Mesodermal cell (in vitro differentiated cells): ENCODE measurements around the gene PARP15.
A peak's percentile ranks its signal among the peaks of the same experiment; 100 is the strongest.
"Not testable (repeated sequence)": the region's sequence is repeated elsewhere in the genome, so short reads cannot be mapped to it uniquely, and the experiment has no call there.

Experiments used
- H3K27ac ChIP-seq: 2 replicates; pipeline ENCODE4 v1.7.0; 2013; ENCODE audit warnings: mild to moderate bottlenecking, low read depth, low read length, moderate library complexity; ENCODE audit not compliant: severe bottlenecking
- H3K36me3 ChIP-seq: 2 replicates; pipeline ENCODE4 v1.7.1; 2013; ENCODE audit warnings: mild to moderate bottlenecking, low read length, moderate library complexity; ENCODE audit not compliant: control insufficient read depth, insufficient read depth
- H3K4me1 ChIP-seq: one replicate; pipeline ENCODE4 v1.7.1; 2013; ENCODE audit warnings: mild to moderate bottlenecking, low read length; ENCODE audit not compliant: insufficient read depth, control insufficient read depth, poor library complexity, severe bottlenecking
- H3K4me3 ChIP-seq: 2 replicates; pipeline ENCODE4 v1.7.0; 2013; ENCODE audit warnings: low read length, control low read depth, mild to moderate bottlenecking; ENCODE audit not compliant: insufficient read depth, poor library complexity, severe bottlenecking; ENCODE audit errors: extremely low read depth
- H3K9me3 ChIP-seq: 2 replicates; pipeline ENCODE4 v1.7.1; 2013; ENCODE audit warnings: mild to moderate bottlenecking, low read length, moderate library complexity; ENCODE audit not compliant: control insufficient read depth
- WGBS, 2 experiments: methylation state at CpG; one replicate each; pipeline ENCODE4 v1.1.5; 2013; ENCODE audit warnings: missing lambda C conversion rate in 2 of 2; ENCODE audit not compliant: insufficient coverage in 2 of 2; 5-methylcytosine and 5-hydroxymethylcytosine counted together

Gene PARP15

DNA sequence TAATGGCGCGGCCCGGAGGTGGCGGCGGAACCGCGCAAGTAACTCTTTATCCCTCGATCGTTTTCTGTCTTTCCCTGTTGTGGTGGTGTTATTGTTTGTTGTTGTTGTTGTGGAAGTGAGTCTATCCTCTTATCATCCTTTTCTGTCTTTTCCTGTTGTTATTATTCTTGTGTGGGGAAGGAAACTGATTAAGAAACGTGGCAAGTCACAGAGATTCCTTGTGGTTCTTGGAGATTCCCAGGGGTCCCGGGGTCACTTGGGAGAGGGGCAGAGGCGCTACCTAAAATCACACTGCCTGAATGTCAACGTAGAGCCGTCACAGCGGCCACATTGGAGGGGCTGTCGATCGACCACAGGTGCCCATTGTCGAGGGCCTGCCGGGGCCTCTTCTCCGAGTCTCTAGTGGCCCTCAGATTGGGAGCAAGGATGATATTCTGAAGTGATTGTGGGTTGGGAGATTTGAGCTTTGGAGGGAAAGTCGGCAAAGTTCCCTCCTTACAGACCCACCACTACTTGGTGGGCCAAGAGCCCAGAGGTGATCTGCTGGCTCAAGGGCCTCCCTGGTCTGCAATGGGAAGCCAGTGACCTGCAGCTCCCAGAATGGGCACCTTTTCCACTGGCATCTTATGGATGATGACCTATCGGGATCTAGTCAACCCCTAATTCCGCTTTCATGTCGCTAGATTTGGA, 104.0 kb downstream of the PARP15 start:
- Histone ChIP-seq H3K4me3 (peak overlapping the region; percentile 57), H3K9me3 (no peaks in the 10 kb centered on the region), H3K36me3 (no peaks in the 10 kb centered on the region), H3K4me1 (peaks cover 7% of the 10 kb centered on the region), H3K27ac (no peak overlapping the region)
- 69 to 76% methylated on average over 10 to 13 of the region's 24 CpGs for WGBS, 2 experiments

DNA sequence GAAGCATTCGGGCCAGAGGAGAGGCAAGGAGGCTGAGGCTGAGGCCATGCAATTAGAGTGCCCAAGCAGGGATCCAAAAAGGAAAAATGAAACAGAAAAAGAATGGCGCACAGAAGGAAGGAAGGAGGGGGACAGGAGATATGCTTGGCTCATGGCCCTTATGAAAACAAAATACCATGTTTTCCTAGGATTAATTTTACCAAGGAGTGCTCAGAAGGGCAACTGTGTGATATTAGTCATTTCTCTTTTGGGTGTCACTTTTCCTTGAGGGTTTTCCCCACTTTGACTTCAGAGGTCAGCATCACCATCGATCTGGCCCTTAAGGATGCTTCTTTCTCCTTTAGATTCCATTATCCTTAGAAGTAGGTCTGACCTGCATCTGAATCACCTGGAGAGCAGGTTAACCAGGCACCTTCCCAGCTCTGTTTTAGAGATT, 104.5 kb downstream of the PARP15 start:
- Histone ChIP-seq H3K9me3 (no peaks in the 10 kb centered on the region), H3K27ac (no peak overlapping the region), H3K36me3 (no peaks in the 10 kb centered on the region), H3K4me1 (peaks cover 7% of the 10 kb centered on the region), H3K4me3 (no peak overlapping the region)
- 92 to 95% methylated on average over 2 of the region's 3 CpGs for WGBS, 2 experiments

DNA sequence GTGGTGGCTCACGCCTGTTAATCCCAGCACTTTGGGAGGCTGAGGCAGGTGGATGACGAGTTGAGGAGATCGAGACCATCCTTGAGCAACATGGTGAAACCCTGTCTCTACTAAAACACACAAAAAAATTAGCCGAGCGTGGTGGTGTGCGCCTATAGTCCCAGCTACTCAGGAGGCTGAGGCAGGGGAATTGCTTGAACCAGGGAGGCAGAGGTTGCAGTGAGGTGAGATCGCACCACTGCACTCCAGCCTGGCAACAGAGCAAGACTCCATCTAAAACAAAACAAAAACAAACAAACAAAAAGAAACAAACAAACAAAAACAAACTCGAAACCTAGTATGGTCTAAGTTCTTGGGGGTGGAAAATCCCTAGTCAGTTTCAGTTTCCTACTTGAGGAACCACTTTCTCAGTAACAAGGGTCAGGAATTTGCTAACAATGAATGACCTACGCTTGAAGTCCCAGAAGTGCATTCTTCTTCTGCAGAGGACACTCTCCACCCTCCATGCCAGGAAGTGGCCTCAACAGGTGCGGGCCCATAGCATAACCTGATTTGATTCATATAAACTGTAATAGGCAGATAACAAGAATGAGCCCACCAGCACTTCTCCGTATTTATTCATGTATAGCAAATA, 105.4 kb downstream of the PARP15 start:
- not testable (repeated sequence) for H3K4me3 ChIP-seq, H3K27ac ChIP-seq, H3K9me3 ChIP-seq, H3K4me1 ChIP-seq, H3K36me3 ChIP-seq
- 96 to 99% methylated on average over 7 of the region's 11 CpGs for WGBS, 2 experiments

DNA sequence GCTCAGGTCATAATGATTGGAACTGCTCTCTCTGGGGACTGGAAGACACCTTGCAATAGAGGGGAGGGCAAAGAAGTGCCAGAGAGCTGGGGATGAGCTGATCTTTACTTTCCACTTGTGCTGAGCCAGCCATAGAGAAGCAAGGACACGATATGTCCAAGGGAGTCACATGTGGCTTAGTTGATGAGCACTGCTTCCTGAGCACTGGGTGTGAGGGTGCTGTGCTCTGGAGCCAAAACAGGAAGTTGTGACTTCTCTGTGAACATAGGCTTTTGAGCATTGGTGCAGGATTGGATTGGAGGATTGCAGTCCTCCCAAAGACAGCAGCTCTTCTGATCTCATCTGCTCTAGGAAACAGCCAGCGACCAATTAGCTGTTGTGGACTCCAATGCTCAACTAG, 109.8 kb downstream of the PARP15 start:
- Histone ChIP-seq H3K4me1 (no peaks in the 10 kb centered on the region), H3K4me3 (no peak overlapping the region), H3K27ac (no peak overlapping the region), H3K36me3 (no peaks in the 10 kb centered on the region), H3K9me3 (no peaks in the 10 kb centered on the region)
- WGBS, 2 experiments, result 89 to 94% methylated on average over 1 to 2 of the region's 2 CpGs
